Measurements from ENCODE around the gene FRMD8. TPM values are rescaled to one million over a fixed set of nuclear protein-coding genes. Genes with fewer than 3 reads are reported as not detected.

FRMD8 gene
- total and polyA plus RNA-seq, 2 of the 8 experiments (the other 6 are each of a cell fraction or from before 2014, with no cell fraction given) = 15.0 to 19.2 TPM

- no peak for TF ChIP-seq KDM4A (IDR thresholded peaks at IDR 0.05; ENCODE audit: low read depth, low read length, severe bottlenecking)
- no peak for TF ChIP-seq TAF7 (optimal IDR thresholded peaks at IDR 0.05; ENCODE audit: borderline replicate concordance, low read depth, low read length)
- no peak; the same call in 1 of the 2 replicates for TF ChIP-seq CEBPB (IDR thresholded peaks at IDR 0.05; ENCODE audit: low read depth, low read length)
- TF ChIP-seq SP2 (IDR thresholded peaks at IDR 0.05; ENCODE audit: low read length) = no peak
- TF ChIP-seq SUZ12 (IDR thresholded peaks at IDR 0.05; ENCODE audit: low read length) = no peak
- no peak for TF ChIP-seq CHD2 (IDR thresholded peaks at IDR 0.05; ENCODE audit: low read length)
- TF ChIP-seq EGR1 (IDR thresholded peaks at IDR 0.05; ENCODE audit: borderline replicate concordance, low read depth, low read length) = peak; percentile 62
- TF ChIP-seq POU5F1 (IDR thresholded peaks at IDR 0.05; ENCODE audit: low read depth, low read length) = peak; percentile 34; the same call in 1 of the 2 replicates
- no peak for TF ChIP-seq GTF2F1 (IDR thresholded peaks at IDR 0.05; ENCODE audit: borderline replicate concordance, low read depth, low read length)
- no peak for TF ChIP-seq HDAC6 (IDR thresholded peaks at IDR 0.05; ENCODE audit: low read depth, low read length)
- TF ChIP-seq ZNF274 (IDR thresholded peaks at IDR 0.05; ENCODE audit: borderline replicate concordance, extremely low read depth, low read length) = peak; percentile 43
- TF ChIP-seq RXRA (IDR thresholded peaks at IDR 0.05; ENCODE audit: insufficient read depth, low read depth, low read length) = peak; percentile 87; the same call in 1 of the 2 replicates
- no peak for TF ChIP-seq JUN (IDR thresholded peaks at IDR 0.05; ENCODE audit: low read depth, low read length)
- no peak for TF ChIP-seq BACH1 (IDR thresholded peaks at IDR 0.05; ENCODE audit: low read length)
- TF ChIP-seq BCL11A (IDR thresholded peaks at IDR 0.05; ENCODE audit: low read depth in 2 of 2, low read length in 2 of 2) = no peak
- TF ChIP-seq, protein P1, sequence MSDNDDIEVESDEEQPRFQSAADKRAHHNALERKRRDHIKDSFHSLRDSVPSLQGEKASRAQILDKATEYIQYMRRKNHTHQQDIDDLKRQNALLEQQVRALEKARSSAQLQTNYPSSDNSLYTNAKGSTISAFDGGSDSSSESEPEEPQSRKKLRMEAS (IDR thresholded peaks at IDR 0.05) = no peak
- TF ChIP-seq CBX5 (IDR thresholded peaks at IDR 0.05; ENCODE audit: low read depth, low read length) = no peak
- no peak for TF ChIP-seq SIX5 (IDR thresholded peaks at IDR 0.05; ENCODE audit: low read depth, low read length)
- TF ChIP-seq JUND (IDR thresholded peaks at IDR 0.05; ENCODE audit: low read length) = no peak
- TF ChIP-seq NANOG (IDR thresholded peaks at IDR 0.05; ENCODE audit: insufficient read depth, low read depth, low read length, poor library complexity, severe bottlenecking) = no peak
- TF ChIP-seq YY1 (IDR thresholded peaks at IDR 0.05; ENCODE audit: low read depth, low read length) = no peak
- TF ChIP-seq SRF (IDR thresholded peaks at IDR 0.05; ENCODE audit: low read depth, low read length) = no peak
- TF ChIP-seq HDAC2 (IDR thresholded peaks at IDR 0.05; ENCODE audit: borderline replicate concordance in 1 of 2, low read depth in 2 of 2, low read length in 2 of 2) = peak in 1 of 2 experiments; percentile 74; a peak in 1 of 4 replicates
- no peak for TF ChIP-seq CBX8 (IDR thresholded peaks at IDR 0.05; ENCODE audit: borderline replicate concordance, low read depth, low read length)
- TF ChIP-seq NRF1 (IDR thresholded peaks at IDR 0.05; ENCODE audit: low read depth, low read length) = no peak
- TF ChIP-seq SIRT6 (IDR thresholded peaks at IDR 0.05; ENCODE audit: low read length) = no peak
- TF ChIP-seq SAP30 (IDR thresholded peaks at IDR 0.05; ENCODE audit: insufficient read depth, insufficient replicate concordance, low read length) = no peak
Observed at GRCh38 chr11:65459552-65459951, 73.1 kb downstream of the FRMD8 start (continued).

All from H1 (cell line).